Measurements from ENCODE around the gene ADD2. TPM values are rescaled to one million over a fixed set of nuclear protein-coding genes. Genes with fewer than 3 reads are reported as not detected.
"Not testable (repeated sequence)": the region's sequence is repeated elsewhere in the genome, so short reads cannot be mapped to it uniquely, and the experiment has no call there.

The ADD2 gene
- total and polyA plus RNA-seq, 3 donors from 2014 or later: 5.1 to 6.1 (median 5.8) TPM

GRCh38 chr2:70630761-70631160 is 137.2 kb downstream of the ADD2 start:
- WGBS, 2 donors: 65 to 79% methylated on average over 1 of the region's 1 CpG

GRCh38 chr2:70627211-70627898 is 140.6 kb downstream of the ADD2 start:
- 55 to 62% methylated on average over 2 of the region's 2 CpGs for WGBS, 2 donors
- Histone ChIP-seq H3K9me3 (no peaks in the 10 kb centered on the region), H3K36me3 (ENCODE audit: low read depth, missing control alignments) (no peaks in the 10 kb centered on the region), H3K27ac (no peak overlapping the region), H3K4me3 (no peak overlapping the region), H3K4me1 (no peaks in the 10 kb centered on the region), H3K27me3 (no peaks in the 10 kb centered on the region)
- no peak for TF ChIP-seq CTCF (IDR thresholded peaks at IDR 0.05)
- TF ChIP-seq POLR2A (IDR thresholded peaks at IDR 0.05): no peak
- DNase-seq: no peak
- intact Hi-C loops (cut with DNase I; ENCODE audit: low total_unique reads): no loop called here

More at GRCh38 chr2:70630761-70631160, 137.2 kb downstream of the ADD2 start:
- Histone ChIP-seq H3K36me3 (ENCODE audit: low read depth, missing control alignments) (no peaks in the 10 kb centered on the region), H3K4me1 (no peaks in the 10 kb centered on the region), H3K27me3 (no peaks in the 10 kb centered on the region), H3K4me3 (no peak overlapping the region), H3K27ac (no peak overlapping the region), H3K9me3 (no peaks in the 10 kb centered on the region)
- intact Hi-C loops (cut with DNase I; ENCODE audit: low total_unique reads): no loop called here
- no peak for TF ChIP-seq CTCF (IDR thresholded peaks at IDR 0.05)
- TF ChIP-seq POLR2A (IDR thresholded peaks at IDR 0.05): no peak
- DNase-seq: no peak

DNA sequence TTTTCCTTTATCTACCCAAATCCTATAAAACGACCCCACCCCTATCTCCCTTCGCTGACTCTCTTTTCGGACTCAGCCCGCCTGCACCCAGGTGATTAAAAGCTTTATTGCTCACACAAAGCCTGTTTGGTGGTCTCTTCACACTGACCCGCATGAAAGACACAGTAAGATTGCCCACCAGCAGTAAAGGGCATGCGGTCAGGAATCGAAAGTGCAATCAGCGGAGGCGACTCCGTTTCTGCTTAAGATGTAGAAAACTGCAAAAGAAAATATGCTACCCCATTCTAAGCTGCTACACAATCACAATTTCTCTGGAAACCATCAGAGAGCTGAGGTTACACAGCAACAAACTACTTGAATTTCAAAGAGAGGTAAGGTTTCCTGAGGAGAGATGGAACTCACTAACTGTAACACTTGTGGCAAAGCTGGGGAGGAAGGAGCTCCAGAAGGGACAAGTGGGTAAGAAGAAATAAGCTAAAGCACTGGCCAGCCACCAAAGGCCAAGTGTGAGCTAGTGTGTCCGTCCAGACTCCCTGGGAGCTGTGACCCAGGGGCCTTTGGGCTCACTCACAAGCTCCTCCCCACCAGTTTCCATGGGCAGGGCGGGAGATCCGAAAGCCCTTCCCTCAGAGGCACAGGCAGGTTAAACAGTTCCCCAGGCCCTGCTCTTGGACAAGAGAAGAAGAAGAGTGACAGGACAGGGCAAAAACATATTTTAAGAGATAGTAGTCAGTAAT is 141.6 kb downstream of the ADD2 start:
- TF ChIP-seq POLR2A (IDR thresholded peaks at IDR 0.05): no peak
- no peak for TF ChIP-seq CTCF (IDR thresholded peaks at IDR 0.05)

DNA sequence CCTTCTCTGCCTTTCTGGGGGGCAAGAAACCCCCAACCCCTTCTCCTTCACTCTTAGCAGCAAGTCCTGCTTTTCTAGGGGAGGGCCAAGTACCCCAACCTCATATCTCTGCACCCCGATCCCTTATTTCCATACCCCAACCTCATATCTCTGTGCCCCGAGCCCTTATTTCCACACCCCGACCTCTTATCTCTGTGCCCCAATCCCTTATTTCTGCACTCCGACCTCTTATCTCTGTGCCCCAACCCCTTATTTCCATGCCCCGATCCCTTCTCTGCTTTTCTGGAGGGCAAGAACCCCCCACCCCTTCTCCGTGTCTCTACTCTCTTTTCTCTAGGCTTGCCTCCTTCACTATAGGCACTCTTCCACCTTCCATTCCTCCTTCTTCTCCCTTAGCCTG is 146.5 kb downstream of the ADD2 start:
- intact Hi-C loops (cut with DNase I; ENCODE audit: low total_unique reads): not testable (repeated sequence)
- WGBS, 2 donors: 89 to 91% methylated on average over 6 of the region's 6 CpGs

More for the DNA sequence above, 141.6 kb downstream of the ADD2 start:
- no peak for DNase-seq
- WGBS, 2 donors: 68 to 73% methylated on average over 13 of the region's 13 CpGs
- Histone ChIP-seq H3K9me3 (no peaks in the 10 kb centered on the region), H3K4me1 (no peaks in the 10 kb centered on the region), H3K36me3 (ENCODE audit: low read depth, missing control alignments) (no peaks in the 10 kb centered on the region), H3K27me3 (no peaks in the 10 kb centered on the region), H3K27ac (no peak overlapping the region), H3K4me3 (no peak overlapping the region)
- intact Hi-C loops (cut with DNase I; ENCODE audit: low total_unique reads): no loop called here

DNA sequence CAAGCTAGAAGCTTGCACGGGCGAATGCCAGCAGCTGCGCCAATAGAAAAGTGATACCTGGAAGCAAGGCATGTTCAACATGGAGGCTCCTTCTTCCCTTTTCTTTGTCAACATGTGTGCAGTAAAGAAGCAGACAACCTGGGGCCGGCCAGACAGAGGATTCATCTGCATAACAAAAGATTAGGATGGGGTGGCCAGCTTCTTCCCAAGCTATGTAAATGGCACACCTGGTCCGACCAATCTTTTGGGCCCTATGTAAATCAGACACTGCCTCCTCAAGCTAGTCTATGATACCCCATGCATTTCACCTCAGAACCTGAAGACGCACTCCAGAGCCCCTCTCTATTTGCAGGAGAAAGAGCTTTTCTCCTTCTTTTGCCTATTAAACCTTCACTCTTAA is 148.0 kb downstream of the ADD2 start:
- intact Hi-C loops (cut with DNase I; ENCODE audit: low total_unique reads): no loop called here
- Histone ChIP-seq H3K27ac (no peak overlapping the region), H3K9me3 (no peaks in the 10 kb centered on the region), H3K27me3 (no peaks in the 10 kb centered on the region), H3K4me1 (no peaks in the 10 kb centered on the region), H3K4me3 (no peak overlapping the region), H3K36me3 (ENCODE audit: low read depth, missing control alignments) (no peaks in the 10 kb centered on the region)
- no peak for DNase-seq
- no peak for TF ChIP-seq POLR2A (IDR thresholded peaks at IDR 0.05)
- no peak for TF ChIP-seq CTCF (IDR thresholded peaks at IDR 0.05)
- 69 to 77% methylated on average over 6 of the region's 6 CpGs for WGBS, 2 donors

More for the DNA sequence above, 146.5 kb downstream of the ADD2 start:
- H3K4me3 ChIP-seq; H3K27me3 ChIP-seq; H3K27ac ChIP-seq; H3K9me3 ChIP-seq; H3K4me1 ChIP-seq; H3K36me3 ChIP-seq (ENCODE audit: low read depth, missing control alignments); DNase-seq: not testable (repeated sequence)
